ENCODE results near the gene MYH15. TPM values are rescaled to one million over a fixed set of nuclear protein-coding genes. Genes with fewer than 3 reads are reported as not detected.
"Not testable (repeated sequence)": the region's sequence is repeated elsewhere in the genome, so short reads cannot be mapped to it uniquely, and the experiment has no call there.

The MYH15 gene
- total RNA-seq, 6 experiments from 2014 or later = 0.19 to 0.59 (median 0.31) TPM

DNA sequence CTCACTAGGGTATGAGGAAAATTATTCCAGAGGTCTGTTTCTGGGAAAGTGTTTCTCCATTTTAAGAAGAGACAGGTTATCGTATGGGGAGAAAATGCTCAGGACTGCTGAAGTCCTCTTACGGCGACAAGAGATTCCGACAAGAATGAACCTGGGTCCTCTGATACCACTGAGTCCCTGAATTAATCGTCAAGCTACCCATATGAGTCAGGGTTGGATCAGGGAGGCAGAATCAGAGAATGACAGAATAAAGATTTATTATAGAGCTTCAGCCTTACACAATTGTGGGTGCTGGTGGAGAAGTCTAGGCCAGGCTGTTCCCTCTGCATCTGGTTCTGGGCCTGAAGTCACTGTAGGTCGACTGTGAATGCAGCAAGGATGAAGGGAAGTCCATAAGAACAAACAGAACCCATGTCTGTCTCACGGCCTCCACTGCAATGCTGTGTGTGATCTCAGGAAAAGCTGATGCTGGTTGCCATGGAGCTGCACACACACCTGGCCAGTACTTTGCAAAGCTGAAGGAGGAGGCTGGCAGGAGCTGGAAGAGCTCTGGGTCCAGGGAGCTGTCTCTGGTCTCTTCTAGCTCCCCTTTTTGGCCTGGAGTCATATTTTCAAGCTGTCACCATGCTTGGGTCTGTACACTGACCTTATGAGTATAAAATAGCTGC lies 130.1 kb downstream of the MYH15 start:
- peaks cover 7% of the 10 kb centered on the region for H3K27me3 Mint-ChIP-seq (ENCODE audit: insufficient read depth)
- DNase-seq = no peak
- H3K4me1 Mint-ChIP-seq (ENCODE audit: low read depth) = no peaks in the 10 kb centered on the region
- H3K36me3 Mint-ChIP-seq (ENCODE audit: low read depth) = no peaks in the 10 kb centered on the region
- TF ChIP-seq, protein P1, sequence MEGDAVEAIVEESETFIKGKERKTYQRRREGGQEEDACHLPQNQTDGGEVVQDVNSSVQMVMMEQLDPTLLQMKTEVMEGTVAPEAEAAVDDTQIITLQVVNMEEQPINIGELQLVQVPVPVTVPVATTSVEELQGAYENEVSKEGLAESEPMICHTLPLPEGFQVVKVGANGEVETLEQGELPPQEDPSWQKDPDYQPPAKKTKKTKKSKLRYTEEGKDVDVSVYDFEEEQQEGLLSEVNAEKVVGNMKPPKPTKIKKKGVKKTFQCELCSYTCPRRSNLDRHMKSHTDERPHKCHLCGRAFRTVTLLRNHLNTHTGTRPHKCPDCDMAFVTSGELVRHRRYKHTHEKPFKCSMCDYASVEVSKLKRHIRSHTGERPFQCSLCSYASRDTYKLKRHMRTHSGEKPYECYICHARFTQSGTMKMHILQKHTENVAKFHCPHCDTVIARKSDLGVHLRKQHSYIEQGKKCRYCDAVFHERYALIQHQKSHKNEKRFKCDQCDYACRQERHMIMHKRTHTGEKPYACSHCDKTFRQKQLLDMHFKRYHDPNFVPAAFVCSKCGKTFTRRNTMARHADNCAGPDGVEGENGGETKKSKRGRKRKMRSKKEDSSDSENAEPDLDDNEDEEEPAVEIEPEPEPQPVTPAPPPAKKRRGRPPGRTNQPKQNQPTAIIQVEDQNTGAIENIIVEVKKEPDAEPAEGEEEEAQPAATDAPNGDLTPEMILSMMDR (IDR thresholded peaks at IDR 0.05) = no peak
- H3K27ac Mint-ChIP-seq = no peak overlapping the region
- H3K4me3 Mint-ChIP-seq = no peak overlapping the region
- no peaks in the 10 kb centered on the region for H3K9me3 Mint-ChIP-seq

DNA sequence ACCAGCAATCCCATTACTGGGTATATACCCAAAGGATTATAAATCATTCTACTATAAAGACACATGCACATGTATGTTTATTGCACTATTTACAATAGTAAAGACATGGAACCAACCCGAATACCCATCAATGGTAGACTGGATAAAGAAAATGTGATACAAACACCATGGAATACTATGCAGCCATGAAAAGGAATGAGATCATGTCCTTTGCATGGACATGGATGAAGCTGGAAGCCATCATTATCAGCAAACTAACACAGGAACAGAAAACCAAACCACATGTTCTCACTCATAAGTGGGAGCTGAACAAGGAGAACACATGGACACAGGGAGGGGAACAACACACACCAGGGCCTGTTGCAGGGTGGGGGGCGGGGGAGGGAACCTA lies 131.4 kb downstream of the MYH15 start:
- not testable (repeated sequence) for H3K9me3 Mint-ChIP-seq; H3K36me3 Mint-ChIP-seq (ENCODE audit: low read depth); H3K27ac Mint-ChIP-seq; H3K4me1 Mint-ChIP-seq (ENCODE audit: low read depth); H3K27me3 Mint-ChIP-seq (ENCODE audit: insufficient read depth); H3K4me3 Mint-ChIP-seq; DNase-seq

- TF ChIP-seq, protein P1 (IDR thresholded peaks at IDR 0.05) = no peak
- Mint-ChIP-seq H3K4me1 (ENCODE audit: low read depth) (no peaks in the 10 kb centered on the region), H3K36me3 (ENCODE audit: low read depth) (no peaks in the 10 kb centered on the region), H3K27ac (no peak overlapping the region), H3K9me3 (no peaks in the 10 kb centered on the region), H3K27me3 (ENCODE audit: insufficient read depth) (peaks cover 6% of the 10 kb centered on the region), H3K4me3 (no peak overlapping the region)
- no peak for DNase-seq
These were observed 132.0 kb downstream of the MYH15 start for GRCh38 chr3:108378153-108378951.

- no peaks in the 10 kb centered on the region for H3K36me3 Mint-ChIP-seq (ENCODE audit: low read depth)
- no peaks in the 10 kb centered on the region for H3K9me3 Mint-ChIP-seq
- TF ChIP-seq, protein P1 (IDR thresholded peaks at IDR 0.05) = no peak
- no peak overlapping the region for H3K4me3 Mint-ChIP-seq
- peaks cover 7% of the 10 kb centered on the region for H3K27me3 Mint-ChIP-seq (ENCODE audit: insufficient read depth)
- no peak overlapping the region for H3K27ac Mint-ChIP-seq
- H3K4me1 Mint-ChIP-seq (ENCODE audit: low read depth) = no peaks in the 10 kb centered on the region
- no peak for DNase-seq
These were observed 133.0 kb downstream of the MYH15 start for GRCh38 chr3:108377384-108377783.

GRCh38 chr3:108376026-108376425 lies 134.4 kb downstream of the MYH15 start:
- no peak overlapping the region for H3K4me3 Mint-ChIP-seq

More at GRCh38 chr3:108376026-108376425, 134.4 kb downstream of the MYH15 start:
- Mint-ChIP-seq H3K27me3 (ENCODE audit: insufficient read depth) (peaks cover 10% of the 10 kb centered on the region), H3K9me3 (no peaks in the 10 kb centered on the region), H3K36me3 (ENCODE audit: low read depth) (no peaks in the 10 kb centered on the region), H3K4me1 (ENCODE audit: low read depth) (no peaks in the 10 kb centered on the region), H3K27ac (no peak overlapping the region)
- TF ChIP-seq, protein P1 (IDR thresholded peaks at IDR 0.05) = no peak
- no peak for DNase-seq

Data from HFFc6 (cell line).